Stimulated activated naive CD4-positive, alpha-beta T cell treated with Interleukin-2 at 50 U/mL for 16 hours (primary cell): Measurements from ENCODE around the gene TEAD4.

Experiments
- DNase-seq: peaks from one replicate; lab custom pipeline; 2025; lab: John Stamatoyannopoulos, UW

Gene TEAD4

GRCh38 chr12:2960996-2961616, 1.9 kb downstream of the TEAD4 start:
- DNase-seq: no peak

GRCh38 chr12:2961705-2962104, 2.5 kb downstream of the TEAD4 start:
- no peak for DNase-seq

GRCh38 chr12:2963154-2963759, 4.1 kb downstream of the TEAD4 start:
- no peak for DNase-seq

GRCh38 chr12:2963760-2964292, 4.6 kb downstream of the TEAD4 start:
- DNase-seq: no peak

- no peak for DNase-seq
These were observed 8.5 kb downstream of the TEAD4 start for GRCh38 chr12:2967651-2968050.

GRCh38 chr12:2970744-2971143, 11.5 kb downstream of the TEAD4 start:
- DNase-seq: no peak

GRCh38 chr12:2973566-2973965, 14.4 kb downstream of the TEAD4 start:
- no peak for DNase-seq

GRCh38 chr12:2974560-2974971, 15.4 kb downstream of the TEAD4 start:
- no peak for DNase-seq

GRCh38 chr12:2976581-2976996, 17.4 kb downstream of the TEAD4 start:
- no peak for DNase-seq

GRCh38 chr12:2977776-2978175, 18.6 kb downstream of the TEAD4 start:
- DNase-seq: no peak

GRCh38 chr12:2979806-2980205, 20.6 kb downstream of the TEAD4 start:
- DNase-seq: no peak

GRCh38 chr12:2980630-2981029, 21.4 kb downstream of the TEAD4 start:
- no peak for DNase-seq

- no peak for DNase-seq
These were observed 23.2 kb downstream of the TEAD4 start for GRCh38 chr12:2982361-2982760.

GRCh38 chr12:2984249-2984648, 25.1 kb downstream of the TEAD4 start:
- no peak for DNase-seq

GRCh38 chr12:2984698-2985097, 25.5 kb downstream of the TEAD4 start:
- no peak for DNase-seq

- DNase-seq: no peak
These were observed 27.7 kb downstream of the TEAD4 start for GRCh38 chr12:2986876-2987275.

GRCh38 chr12:2988494-2988893, 29.3 kb downstream of the TEAD4 start:
- no peak for DNase-seq

- DNase-seq: no peak
These were observed 33.5 kb downstream of the TEAD4 start for GRCh38 chr12:2992724-2993123.

- DNase-seq: no peak
These were observed 38.9 kb downstream of the TEAD4 start for GRCh38 chr12:2997989-2998670.

- no peak for DNase-seq
These were observed 39.6 kb downstream of the TEAD4 start for GRCh38 chr12:2998789-2999264.

GRCh38 chr12:2999265-2999841, 40.2 kb downstream of the TEAD4 start:
- no peak for DNase-seq

- DNase-seq: no peak
These were observed 41.5 kb downstream of the TEAD4 start for GRCh38 chr12:3000548-3001275.
